NCI-H2171 (cell line): ENCODE data around the gene NLN.
"Not testable (repeated sequence)": the region's sequence is repeated elsewhere in the genome, so short reads cannot be mapped to it uniquely, and the experiment has no call there.

Experiments
- DNase-seq: peaks from one replicate; lab custom pipeline; 2025; lab: John Stamatoyannopoulos, UW

Gene NLN

DNA sequence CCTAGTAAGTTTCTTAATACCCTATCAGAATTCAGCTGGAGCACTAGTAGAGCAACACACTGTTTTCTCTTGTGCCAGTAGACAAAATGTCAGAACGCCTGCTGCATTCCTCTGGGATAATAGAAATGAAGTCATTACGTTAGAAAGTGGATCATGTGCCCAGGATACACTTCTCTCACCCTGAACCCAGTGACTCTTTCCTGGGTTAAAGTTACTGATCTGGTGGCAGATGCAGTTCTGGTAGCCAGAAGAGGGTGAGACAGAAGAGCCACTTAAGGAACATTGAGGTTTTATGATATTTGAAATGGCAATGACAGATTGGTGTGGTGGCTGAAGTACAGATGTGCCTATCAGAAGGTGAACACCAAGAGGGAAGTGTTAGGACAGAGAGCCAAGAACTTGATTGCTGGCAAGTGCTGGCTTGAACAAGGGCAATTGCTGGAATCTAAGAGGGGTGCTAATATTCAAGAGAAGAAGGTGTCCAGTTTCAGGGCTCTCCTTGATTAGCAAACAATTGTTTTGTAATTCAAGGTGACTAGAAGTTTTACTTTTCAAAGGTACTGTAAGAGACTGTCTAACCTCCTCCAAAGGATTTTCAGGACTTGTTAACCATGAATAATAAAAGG lies 110.7 kb downstream of the NLN start:
- DNase-seq, result no peak

DNA sequence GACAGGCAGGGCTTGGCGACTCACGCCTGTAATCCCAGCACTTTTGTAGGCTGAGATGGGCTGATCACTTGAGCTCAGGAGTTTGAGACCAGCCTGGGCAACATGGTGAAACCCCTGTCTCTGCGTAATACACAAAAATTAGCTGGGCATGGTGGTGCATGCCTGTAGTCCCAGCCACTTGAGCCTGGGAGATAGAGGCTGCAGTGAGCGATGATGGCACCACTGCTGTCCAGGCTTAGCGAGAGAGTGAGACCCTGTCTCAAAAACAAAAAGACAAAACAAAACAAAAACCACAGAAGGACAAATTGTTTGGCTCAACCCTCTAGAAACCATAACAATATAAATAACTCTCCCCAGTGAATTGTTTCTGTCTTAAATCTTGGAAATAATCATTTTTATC lies 111.8 kb downstream of the NLN start:
- DNase-seq, result no peak

DNA sequence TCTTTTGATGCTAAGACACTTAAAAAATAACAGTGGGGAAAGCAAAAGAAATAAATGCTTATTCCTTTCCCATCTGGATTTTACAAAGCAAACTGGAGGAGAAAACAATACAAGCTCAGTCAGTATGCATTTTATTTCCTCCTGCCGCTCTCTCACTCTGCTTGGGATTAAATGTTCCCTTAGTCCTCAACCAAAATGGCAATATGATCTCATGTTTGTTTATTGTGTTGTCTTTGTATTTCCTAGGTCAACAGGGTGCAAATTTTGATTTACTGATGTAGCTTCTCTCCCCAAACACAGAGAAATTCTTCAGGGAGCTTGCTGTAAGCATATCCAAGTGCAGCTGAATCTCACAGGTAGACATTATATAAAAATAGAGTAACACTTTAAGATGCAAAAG lies 112.3 kb downstream of the NLN start:
- DNase-seq, result no peak

DNA sequence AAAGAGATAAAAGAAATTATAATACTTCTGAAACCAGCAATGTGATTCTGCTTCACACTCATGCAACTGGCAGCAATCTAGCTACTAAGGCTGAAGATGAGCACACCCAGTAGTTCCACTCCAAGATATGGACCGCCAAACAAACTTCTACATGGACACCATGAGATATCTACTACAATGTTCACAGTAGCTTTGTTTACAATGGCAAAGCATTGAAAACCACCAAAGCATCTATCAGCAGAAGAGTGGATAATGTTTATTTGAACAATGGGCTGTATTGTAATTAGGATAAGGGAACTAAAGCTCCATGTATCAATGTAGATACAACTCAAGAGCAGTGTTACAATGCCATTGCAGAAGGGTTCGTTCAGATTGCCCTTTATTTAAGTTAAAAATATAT lies 113.2 kb downstream of the NLN start:
- DNase-seq, result no peak

DNA sequence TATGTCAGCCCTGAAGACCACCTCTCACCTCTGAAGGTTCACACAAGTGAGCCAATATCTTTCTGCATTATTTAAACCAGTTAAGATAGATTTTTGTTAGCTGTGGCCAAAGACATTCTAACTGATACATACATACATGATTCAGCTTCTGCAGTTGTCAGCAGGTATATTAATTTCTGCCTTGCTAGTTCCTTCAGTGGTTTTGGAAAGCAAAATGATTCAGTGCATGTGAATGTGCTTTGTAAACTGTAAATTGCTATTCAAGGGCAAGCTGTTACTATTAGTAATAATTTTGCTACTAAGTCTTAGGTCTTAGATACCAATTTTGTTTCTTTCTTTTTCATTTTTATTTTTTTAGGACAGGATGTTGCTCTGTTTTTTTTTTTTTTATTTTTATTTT lies 115.1 kb downstream of the NLN start:
- DNase-seq, result no peak

DNA sequence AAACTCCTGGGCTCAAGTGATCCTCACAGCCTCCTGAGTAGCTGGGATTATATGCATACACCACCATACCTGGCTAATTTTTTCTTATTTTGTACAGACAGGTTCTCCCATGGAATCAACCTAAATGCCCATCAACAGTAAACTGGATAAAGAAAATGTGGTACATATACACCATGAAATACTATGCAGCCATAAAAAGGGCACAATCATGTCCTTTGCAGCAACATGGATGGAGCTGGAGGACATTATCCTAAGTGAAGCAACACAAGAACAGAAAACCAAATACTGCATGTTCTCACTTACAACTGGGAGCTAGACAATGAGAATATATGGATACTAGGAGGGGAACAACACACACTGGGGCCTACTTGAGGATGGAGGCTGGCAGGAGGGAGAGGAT lies 117.2 kb downstream of the NLN start:
- DNase-seq, result not testable (repeated sequence)

DNA sequence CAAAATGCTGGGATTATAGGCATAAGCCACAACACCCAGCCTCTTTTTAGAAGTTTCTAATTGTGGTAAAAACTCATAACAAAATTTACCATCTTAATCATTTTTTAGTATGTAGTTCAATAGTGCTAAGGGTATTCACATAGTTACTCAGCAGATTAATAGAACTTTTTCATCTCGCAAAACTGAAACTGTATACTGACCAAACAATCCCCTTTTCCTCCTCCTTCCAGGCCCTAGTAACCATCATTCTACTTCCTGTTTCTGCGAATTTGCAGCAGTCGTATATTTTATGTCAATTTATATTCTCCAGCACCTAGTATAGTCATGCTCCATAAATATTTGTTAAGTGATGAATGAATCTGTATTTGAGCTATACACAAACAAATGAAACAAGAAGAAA lies 118.1 kb downstream of the NLN start:
- no peak for DNase-seq

DNA sequence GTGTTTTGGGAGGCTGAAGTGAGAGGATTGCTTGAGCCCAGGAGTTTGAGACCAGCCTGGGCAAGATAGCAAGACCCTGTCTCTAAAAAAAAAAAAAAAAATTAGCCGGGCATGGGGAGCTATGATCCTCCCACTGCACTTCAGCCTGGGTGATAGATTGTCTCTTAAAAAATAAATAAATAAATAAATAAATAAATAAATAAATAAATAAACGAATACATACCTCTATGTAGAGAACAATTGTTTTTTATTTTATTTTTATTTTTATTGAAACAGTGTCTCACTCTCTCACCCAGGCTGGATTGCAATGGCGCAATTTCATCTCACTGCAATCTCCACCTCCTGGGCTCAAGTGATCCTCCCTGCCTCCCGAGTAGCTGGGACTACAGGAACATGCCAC lies 122.8 kb downstream of the NLN start:
- DNase-seq, result not testable (repeated sequence)

DNA sequence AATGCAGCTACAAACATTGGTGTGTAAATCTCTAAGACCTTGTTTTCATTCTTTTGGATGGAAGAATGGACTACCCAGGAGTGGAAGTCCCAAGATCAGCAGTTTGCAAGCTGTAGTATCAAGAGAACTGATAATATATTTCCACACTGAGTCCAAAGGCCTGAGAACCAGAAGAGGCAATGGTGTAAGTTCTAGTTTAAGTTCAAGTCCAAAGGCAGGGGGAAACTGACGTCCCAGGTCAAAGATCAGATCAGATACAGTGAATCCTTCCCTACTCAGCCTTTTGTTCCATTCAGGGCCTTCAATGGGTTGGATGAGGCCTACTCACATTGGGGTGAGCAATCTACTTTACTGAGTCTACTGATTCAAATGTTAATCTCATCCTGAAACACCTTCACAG lies 124.1 kb downstream of the NLN start:
- DNase-seq, result no peak

DNA sequence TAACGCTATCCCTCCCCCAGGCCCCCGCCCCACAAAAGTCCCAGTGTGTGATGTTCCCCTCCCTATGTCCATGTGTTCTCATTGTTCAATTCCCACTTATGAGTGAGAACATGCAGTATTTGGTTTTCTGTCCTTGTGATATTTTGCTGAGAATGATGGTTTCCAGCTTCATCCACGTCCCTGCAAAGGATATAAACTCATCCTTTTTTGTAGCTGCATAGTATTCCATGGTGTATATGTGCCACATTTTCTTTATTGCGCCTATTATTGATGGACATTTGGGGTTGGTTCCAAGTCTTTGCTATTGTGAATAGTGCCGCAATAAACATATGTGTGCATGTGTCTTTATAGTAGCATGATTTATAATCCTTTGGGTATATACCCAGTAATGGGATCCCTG lies 125.0 kb downstream of the NLN start:
- DNase-seq, result not testable (repeated sequence)

DNA sequence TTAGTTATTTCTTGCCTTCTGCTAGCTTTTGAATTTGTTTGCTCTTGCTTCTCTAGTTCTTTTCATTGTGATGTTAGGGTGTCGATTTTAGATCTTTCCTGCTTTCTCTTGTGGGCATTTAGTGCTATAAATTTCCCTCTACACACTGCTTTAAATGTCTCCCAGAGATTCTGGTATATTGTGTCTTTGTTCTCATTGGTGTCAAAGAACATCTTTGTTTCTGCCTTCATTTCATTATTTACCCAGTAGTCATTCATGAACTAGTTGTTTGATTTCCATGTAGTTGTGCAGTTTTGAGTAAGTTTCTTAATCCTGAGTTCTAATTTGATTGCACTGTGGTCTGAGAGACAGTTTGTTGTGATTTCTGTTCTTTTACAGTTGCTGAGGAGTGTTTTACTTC lies 127.9 kb downstream of the NLN start:
- DNase-seq, result not testable (repeated sequence)

DNA sequence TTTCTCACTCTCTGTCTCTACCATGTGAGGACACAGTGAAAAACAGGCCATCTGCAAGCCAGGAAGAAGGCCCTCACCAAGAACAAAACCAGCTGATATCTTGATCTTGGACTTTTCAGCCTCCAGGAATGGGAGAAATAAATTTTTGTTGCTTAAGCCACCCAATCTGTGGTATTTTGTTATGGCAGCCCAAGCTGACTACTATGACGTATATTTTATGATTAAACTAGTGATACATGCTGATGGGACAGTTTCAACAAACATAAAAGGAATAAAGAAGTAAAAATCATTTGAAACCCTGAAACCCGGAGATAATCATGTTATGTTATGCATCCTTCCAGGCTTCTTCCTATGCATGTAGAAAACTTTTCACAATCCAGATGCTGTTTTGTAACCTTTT lies 132.9 kb downstream of the NLN start:
- no peak for DNase-seq

DNA sequence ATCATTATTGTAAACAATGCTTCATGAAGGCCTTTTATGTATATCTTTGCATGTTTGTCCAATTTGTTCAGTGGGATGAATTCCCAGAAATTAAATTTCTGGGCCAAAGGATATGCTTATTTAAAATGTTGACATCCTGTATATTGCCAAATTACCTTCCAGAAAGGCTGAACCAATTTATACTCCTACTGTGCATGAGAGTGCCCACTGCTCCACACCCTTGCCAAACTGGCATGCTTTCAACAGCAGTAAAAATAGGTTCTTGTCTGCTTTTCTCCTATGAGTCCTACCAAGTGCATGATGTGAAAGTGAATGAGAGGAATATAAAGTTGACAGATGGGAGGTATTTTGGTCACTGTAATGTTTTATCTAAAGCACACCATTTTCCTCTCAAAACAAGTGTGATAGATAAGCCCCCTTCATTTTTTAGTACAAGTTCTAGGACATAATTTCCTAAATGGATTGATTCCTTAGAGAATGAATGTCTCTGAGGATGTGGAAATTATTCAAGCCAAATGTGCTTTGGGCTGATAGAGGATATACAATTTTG lies 133.8 kb downstream of the NLN start:
- DNase-seq, result no peak

DNA sequence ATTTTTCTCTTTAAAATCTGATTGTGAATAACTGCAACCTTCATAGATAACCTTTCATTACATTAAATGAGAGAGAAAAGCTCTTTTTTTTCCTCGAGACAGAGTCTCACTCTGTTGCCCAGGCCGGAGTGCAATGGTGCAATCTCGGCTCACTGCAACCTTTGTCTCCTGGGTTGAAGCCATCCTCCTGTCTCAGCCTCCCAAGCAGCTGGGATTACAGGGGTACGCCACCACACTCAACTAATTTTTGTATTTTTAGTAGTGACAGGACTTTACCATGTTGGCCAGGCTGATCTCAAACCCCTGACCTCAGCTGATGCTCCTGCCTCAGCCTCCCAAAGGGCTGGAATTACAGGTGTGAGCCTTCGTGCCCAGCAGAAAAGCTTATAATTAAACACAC lies 134.5 kb downstream of the NLN start:
- no peak for DNase-seq

DNA sequence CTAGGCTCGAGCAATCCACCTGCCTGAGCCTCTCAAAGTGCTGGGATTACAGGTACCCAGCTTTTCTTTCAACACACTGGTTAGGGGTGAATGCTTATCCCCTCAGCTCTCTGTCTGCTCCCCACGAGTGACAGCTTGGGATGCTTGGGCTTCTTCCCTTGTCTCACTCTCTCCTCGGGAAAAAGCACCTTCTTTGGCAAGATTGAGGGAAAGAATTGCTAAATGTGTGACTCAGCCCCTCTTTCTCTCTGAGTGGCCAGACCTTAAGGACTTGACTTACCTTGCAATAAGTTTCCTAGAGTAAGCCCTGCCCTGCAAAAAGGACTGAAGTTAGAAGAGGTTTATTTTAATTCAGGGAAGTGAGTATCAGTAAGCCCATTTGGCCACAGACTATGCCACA lies 136.3 kb downstream of the NLN start:
- DNase-seq, result no peak

DNA sequence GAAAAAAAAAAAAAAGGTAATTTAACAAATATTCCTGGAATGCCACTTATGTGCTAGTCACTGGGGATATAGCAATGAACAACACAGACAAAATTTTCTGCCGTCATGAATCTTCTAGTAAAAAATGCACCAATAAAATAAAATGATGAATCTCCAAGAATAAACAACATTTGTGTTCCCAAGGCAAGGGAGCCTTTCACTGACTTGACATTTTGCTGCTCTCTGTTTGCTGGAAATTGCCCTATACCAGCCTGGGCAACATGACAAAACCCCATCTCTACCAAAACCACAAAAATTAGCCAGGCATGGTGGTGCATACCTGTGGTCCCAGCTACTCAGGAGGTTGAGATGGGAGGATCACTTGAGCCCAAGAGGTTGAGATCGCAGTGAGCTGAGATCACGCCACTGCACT lies 139.8 kb downstream of the NLN start:
- DNase-seq, result no peak

DNA sequence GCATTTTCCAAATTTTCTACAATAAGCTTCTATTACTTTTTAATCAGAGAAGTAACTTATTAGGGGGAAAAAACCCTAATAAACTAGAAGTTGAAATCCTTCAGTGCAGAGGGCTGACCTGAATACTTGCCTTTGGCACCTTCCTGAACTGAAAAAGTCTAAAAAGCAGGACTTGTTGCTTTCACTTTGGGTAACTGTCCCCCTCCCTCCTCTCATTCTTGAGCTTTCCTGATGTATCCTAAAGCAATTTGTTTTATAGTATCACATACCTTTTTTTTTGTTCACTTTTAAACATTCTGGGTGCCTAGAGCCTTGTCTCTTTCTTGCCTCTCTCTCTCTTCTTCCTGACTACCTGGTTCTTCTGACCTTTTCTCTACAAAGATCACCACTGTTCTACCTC lies 140.4 kb downstream of the NLN start:
- DNase-seq, result no peak

DNA sequence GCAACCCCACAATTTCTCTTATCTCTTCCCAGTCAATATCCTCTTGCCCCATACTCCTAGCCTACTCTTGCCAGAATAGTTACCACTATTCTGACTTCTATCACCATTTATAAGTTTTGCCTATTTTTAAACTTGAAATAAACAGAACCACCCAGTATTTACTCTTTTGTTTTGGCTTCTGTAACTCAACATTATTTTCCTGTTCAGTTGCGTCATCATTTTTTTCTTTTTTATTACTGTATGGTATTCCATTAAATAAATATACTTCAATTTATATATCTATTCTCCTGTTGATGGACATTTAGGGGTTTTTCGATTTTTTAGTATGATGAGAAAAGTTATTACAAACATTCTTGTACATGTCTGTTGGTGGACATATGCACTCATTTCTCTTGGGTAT lies 141.7 kb downstream of the NLN start:
- no peak for DNase-seq

DNA sequence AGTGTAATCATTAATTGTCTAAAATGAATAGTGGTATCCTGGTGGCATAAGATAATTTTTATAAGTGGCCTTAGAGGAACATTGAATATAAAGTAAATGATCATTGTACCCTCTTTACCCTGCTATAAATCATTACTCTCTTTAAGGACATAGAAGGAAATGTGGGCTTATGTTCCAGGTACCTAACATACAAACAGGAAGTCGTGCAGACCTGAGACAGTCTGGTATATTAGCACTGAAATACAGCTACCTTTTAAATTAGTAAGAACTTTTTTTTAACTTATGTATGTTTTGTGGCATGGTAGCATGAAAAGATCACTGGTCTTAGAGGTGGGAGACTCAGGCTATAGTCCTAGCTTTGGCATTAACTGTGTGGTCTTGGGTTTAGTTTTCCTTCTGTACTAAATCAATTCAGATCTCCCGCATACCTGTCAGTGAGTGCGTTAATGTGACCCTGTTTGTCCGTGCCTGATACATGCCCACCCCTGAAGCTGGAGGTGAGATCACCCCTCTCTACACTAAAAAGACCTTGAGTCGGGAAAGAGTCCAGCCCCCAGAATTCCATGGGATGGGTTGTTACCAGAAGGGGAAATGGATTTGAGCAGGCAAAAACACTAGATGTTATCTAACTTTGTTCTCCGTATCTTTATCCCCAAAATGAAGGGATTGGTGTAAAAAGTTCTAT lies 145.0 kb downstream of the NLN start:
- DNase-seq, result no peak

DNA sequence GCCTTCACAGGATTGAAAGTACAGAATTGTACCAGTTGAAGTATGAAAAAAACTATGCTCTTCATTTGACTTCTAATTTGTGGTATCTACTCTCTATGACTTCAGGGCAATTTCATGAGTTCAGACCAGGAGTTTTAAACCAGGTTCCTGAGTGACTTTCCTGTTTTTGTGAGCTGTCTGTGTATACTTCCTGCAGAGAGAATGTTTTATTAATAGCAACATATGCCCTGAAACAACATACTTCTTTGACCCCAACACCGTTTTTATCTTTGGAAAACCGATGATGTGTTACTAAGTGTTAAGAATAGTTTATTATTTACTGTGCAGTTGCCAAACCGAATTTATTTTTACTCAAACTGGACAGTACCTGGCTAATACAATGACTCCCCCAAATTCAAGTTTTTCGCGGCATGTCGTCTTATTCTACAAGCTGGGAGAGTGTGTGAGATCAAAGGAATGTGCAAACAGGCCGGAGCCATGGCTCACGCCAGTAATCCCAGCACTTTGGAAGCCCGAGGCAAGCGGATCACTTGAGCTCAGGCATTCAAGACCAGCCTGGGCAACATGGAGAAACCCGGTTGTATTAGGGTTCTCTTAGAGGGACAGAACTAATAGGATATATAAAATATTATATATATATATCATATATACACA lies 145.7 kb downstream of the NLN start:
- no peak for DNase-seq

DNA sequence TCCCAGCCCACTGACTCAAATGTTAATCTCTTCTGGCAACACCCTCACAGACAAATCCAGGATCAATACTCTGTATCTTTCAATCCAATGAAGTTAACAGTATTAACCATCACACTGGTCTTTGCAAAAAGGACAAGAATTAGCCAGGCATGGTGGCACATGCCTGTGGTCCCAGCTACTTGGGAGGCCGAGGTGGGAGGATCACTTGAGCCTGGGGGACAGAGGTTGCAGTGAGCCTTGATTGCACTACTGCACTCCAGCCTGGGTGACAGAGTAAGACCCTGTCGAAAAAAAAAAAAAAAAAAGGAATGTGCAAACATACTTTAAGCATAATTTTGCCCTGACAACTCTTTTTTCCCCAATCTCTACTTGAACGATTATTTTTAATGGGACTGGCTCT lies 146.5 kb downstream of the NLN start:
- no peak for DNase-seq

DNA sequence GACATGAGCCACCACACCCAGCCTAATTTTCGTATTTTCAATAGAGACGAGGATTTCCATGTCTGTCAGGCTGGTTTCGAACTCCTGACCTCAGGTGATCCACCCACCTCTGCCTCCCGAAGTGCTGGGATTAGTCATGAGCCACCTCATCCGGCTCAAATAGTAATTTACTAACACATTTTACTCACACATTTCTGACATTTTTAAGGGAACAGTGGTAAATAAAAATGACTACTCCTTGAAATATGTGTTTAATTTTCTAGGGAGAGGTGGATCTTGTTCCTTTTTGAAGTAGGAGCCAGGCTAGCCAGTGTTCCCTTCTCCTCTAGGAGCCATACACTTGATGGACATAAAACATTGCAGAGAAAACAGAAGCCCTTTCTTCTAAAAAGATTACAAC lies 149.2 kb downstream of the NLN start:
- no peak for DNase-seq

DNA sequence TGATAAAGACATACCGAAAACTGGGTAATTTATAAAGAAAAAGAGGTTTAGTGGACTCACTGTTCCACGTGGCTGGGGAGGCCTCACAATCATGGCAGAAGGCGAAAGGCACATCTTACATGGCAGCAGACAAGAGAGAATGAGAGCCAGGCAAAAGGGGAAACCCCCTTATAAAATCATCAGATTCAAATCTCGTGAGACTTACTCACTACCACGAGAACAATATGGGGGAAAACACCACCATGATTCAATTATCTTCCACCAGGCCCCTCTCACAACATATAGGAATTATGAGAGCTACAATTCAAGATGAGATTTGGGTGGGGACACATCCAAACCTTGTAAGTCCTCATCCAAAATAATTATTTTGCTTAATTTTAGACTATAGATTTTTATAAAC lies 149.8 kb downstream of the NLN start:
- DNase-seq, result not testable (repeated sequence)
